HPDE6-E6E7 (cell line): Measurements from ENCODE around the gene NPFFR2.
A peak's percentile ranks its signal among the peaks of the same experiment; 100 is the strongest.
"Not testable (repeated sequence)": the region's sequence is repeated elsewhere in the genome, so short reads cannot be mapped to it uniquely, and the experiment has no call there.

Source experiments
- DNase-seq: peaks from one replicate; pipeline ENCODE4 v3.0.0; 2011; ENCODE audit warnings: missing footprints; ENCODE audit errors: extremely low spot score

The NPFFR2 gene

DNA sequence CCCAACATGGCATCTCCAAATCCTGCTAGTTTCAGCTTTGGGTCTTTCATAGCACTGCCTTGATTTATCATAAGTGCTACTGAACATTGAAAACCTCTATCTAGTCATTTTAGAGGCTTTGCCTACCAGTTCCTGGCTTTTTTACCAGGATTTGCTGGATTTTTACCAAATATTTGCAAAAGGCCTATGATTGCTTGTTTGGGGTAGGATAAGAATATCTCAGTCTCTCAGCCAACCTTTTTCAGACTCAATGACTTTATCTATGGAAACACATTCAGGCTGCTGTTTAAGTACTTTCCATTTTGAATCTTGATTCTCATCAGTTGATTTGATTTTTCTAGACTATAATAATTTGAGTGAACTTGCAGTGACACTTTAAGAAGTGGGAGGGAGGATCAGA, 80.1 kb downstream of the NPFFR2 start:
- DNase-seq = no peak

- DNase-seq = peak; percentile 56
Observed at GRCh38 chr4:72112514-72113156, 80.8 kb downstream of the NPFFR2 start.

DNA sequence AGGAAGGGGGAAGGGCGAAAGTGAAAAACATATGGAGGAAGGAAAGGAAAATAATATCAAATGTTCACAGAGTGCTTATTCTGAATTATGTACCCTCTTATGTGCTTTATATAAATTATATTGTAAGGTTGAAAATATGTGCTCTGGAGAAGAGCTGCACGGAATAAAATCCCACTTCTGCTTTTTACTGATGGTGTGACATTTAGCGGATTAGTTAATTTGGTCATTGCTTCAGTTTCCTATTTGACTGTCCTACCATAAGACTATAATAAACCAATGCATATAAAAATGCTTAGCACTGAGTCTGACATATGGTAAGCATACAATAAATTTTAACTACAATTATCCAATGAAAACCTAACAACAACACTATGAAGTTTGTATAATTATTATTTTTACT, 86.2 kb downstream of the NPFFR2 start:
- DNase-seq = no peak

DNA sequence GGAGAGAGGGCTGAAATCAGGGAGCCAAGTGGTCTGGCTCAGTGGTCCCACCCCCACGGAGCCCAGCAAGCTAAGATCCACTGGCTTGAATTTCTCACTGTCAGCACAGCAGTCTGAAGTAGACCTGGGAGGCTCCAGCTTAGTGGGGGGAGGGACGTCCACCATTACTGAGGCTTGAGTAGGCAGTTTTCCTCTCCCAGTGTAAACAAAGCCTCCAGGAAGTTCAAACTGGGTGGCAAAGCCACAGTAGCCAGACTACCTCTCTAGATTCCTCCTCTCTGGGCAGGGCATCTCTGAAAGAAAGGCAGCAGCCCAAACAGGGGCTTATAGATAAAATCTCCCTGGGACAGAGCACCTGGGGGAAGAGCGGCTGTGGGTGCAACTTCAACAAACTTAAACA, 88.1 kb downstream of the NPFFR2 start:
- no peak for DNase-seq

DNA sequence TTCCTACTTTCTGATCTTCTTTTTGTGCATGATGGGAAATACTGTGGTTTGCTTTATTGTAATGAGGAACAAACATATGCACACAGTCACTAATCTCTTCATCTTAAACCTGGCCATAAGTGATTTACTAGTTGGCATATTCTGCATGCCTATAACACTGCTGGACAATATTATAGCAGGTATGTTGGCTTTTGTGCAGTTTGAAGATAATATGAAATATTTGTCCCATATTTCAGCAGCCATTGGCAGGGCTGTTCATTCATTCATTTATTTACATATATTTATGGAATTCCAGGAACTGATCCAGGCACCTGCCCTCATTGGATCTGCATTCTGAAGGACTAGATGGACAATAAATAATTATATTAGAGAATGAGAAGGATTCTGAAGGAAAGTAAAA, 96.9 kb downstream of the NPFFR2 start:
- DNase-seq = no peak

GRCh38 chr4:72136429-72136828, 104.6 kb downstream of the NPFFR2 start:
- no peak for DNase-seq

DNA sequence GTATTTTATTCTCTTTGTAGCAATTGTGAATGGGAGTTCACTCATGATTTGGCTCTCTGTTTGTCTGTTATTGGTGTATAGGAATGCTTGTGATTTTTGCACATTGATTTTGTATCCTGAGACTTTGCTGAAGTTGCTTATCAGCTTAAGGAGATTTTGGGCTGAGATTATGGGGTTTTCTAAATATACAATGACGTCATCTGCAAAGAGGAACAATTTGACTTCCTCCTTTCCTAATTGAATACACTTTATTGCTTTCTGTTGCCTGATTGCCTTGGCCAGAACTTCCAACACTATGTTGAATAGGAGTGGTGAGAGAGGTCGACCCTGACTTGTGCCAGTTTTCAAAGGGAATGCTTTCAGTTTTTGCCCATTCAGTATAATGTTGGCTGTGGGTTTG, 108.2 kb downstream of the NPFFR2 start:
- DNase-seq = not testable (repeated sequence)

DNA sequence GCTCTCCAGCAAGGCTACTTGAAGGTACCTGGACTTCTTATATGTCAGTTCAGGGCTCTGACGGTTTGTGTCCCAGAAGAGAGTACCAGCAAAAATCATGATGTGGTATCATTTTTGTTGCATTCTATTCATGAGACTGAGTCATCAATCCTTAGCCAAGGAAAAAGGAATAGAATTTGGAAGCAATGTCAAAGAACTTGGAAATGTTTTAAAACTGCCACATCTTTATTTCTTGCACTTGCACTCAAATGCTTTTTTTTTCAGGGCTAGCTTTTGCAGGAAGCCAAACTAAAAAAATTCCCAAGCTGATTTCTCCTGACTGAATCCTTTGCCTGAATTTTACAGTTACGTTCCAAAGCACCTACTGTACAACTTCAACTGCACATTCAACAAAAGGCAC, 112.4 kb downstream of the NPFFR2 start:
- no peak for DNase-seq

- DNase-seq = no peak
Observed at GRCh38 chr4:72152731-72153130, 120.9 kb downstream of the NPFFR2 start.

GRCh38 chr4:72153634-72154033, 121.8 kb downstream of the NPFFR2 start:
- DNase-seq = not testable (repeated sequence)

DNA sequence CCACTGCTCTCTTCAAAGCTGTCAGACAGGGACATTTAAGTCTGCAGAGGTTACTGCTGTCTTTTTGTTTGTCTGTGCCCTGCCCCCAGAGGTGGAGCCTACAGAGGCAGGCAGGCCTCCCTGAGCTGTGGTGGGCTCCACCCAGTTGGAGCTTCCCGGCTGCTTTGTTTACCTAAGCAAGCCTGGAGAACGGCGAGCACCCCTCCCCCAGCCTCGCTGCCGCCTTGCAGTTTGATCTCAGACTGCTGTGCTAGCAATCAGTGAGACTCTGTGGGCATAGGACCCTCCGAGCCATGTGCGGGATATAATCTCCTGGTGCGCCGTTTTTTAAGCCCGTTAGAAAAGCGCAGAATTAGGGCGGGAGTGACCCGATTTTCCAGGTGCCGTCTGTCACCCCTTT, 137.5 kb downstream of the NPFFR2 start:
- DNase-seq = not testable (repeated sequence)

- no peak for DNase-seq
Observed at GRCh38 chr4:72169861-72170260, 138.1 kb downstream of the NPFFR2 start.

DNA sequence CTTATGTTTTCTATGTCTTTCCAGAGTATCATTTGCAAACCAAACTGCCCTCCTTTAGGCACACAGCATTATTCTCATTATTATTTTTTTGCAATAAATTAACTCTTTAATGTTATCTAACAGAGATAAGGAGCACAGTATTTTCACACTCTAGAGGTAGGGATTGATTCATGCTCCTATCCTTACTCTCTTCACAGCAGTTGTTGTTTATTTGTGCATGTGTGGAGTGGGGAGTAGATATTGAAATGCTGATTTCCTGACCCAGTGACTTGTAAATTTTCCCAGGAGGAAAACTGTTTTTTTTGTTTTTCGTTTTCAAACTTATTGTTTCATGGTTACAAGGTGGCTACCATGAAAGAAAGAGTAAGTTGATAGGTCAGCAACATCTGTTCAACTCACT, 140.0 kb downstream of the NPFFR2 start:
- no peak for DNase-seq

- DNase-seq = no peak
Observed at GRCh38 chr4:72179342-72179741, 147.5 kb downstream of the NPFFR2 start.

DNA sequence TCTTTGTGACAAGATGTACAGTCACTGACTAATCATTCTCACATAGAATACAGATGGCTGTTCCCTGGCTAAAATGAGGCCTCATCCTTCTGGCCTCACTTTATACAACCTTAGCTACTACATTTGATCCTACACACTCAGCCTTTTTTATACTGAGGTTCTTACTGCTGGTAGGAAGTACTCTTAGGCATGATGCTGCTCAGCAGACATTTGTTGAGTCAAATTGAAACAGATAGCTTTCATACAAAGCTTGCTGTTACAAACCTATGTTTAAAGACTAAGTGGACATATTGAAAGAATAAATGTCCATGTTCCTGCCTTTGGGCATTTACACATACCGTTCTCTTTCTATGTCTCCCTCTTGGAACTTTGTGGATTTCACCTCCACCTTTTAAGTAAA, 154.9 kb downstream of the NPFFR2 start:
- DNase-seq = no peak

GRCh38 chr4:72194046-72194445, 162.2 kb downstream of the NPFFR2 start:
- no peak for DNase-seq

DNA sequence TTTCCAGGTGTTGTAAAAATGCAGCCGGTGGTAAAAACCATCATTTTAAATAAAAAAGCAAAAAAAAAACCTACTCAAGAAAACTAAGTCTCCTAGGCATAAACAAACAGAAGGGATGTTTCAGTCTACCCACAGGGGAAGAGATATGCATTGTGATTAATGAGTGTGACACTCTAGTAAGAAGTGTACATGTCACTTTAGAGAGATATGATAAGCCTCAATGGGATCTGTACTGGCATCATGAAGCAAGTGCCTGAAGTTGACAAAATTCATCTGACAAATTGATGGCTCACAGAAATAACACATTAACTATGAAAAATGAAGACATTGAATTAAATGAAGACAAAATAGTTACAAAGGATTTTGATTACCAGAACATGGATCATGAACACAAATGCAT, 162.7 kb downstream of the NPFFR2 start:
- no peak for DNase-seq
